HG02885 (cell line): Measurements from ENCODE around the gene FGD1.

Source experiments
- ATAC-seq: cut with Tn5 transposase; IDR thresholded peaks from one replicate; pipeline ENCODE4 v1.9.1; 2021; ENCODE audit warnings: mild to moderate bottlenecking; ENCODE audit not compliant: unreplicated experiment, poor library complexity

The FGD1 gene

DNA sequence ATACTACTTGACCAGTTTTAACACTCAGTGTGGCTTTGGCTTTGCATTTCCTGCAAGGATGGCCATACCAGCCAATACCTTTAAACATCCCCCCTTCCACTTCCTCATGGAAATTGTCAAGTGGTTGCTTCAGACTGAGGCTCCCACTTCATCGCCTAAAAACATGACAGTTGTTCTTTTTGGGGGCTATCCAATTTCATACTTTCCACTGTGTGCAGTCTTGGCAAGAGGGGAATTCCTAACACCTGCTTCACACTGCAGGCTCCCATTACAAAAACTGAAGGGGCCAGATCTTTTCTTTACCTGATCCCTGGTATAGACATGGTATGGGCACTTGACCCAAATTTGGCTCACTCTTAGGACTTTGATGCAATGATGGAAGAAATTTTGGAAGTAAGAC is 84.3 kb downstream of the FGD1 start:
- ATAC-seq, result no peak

- ATAC-seq, result no peak
Observed at GRCh38 chrX:54407266-54407665, 88.8 kb downstream of the FGD1 start.

GRCh38 chrX:54397113-54397512 is 98.9 kb downstream of the FGD1 start:
- no peak for ATAC-seq
